ENCODE measurements around the gene PRICKLE4. TPM values are rescaled to one million over a fixed set of nuclear protein-coding genes. Genes with fewer than 3 reads are reported as not detected.
A peak's percentile ranks its signal among the peaks of the same experiment; 100 is the strongest.

PRICKLE4 gene
- total and polyA plus RNA-seq, 2 of the 13 experiments (the other 11 are each of a cell fraction or from before 2014, with no cell fraction given): 0.92 to 1.2 TPM

DNA sequence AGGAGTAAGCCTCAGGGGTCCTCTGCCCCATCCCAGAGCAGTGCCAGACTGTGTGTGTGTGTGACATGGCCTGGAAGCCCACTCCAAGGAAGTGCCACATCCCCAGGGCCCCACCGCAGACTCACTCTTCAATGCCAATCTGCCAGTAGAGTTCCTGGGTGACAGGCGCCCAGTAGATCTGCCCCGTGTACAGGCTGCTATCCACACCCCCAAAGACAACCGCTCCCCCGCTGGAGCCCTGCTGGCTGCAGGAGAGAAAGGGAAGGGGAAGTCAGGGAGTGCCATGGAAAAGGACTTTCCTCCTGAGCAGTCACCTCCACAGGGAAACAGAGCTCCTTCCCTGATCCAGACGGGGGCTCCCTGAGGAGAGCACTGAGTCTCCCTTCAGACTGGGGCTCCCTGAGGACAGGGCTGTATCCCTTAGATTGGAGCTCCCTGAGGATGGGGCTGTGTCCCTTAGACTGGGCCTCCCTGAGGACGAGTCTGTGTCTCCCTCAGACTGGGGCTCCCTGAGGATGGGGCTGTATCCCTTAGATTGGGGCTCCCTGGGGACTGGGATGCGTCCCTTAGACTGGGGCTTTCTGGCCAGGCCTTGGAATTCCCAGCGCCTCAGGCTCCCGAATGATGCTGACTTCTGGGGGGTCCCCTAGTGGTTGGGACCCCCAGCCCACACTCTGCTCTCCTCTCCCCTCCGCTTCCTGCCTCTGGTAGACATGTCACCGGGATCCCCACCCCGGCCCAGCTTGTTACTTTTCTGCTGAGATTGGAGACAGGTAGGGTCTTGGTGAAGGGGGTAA is 40.0 kb upstream of the PRICKLE4 start (continued):
- TF ChIP-seq CHD4 (IDR thresholded peaks at IDR 0.05; ENCODE audit: borderline replicate concordance, low read length): 0 out of 2 replicates have a peak, but pooled peaks have one; percentile 14
- TF ChIP-seq, protein P1, sequence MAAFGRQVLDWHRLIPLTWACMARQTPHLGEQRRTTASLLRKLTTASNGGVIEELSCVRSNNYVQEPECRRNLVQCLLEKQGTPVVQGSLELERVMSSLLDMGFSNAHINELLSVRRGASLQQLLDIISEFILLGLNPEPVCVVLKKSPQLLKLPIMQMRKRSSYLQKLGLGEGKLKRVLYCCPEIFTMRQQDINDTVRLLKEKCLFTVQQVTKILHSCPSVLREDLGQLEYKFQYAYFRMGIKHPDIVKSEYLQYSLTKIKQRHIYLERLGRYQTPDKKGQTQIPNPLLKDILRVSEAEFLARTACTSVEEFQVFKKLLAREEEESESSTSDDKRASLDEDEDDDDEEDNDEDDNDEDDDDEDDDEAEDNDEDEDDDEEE (CRISPR knock-in tag; IDR thresholded peaks at IDR 0.05): 0 out of 2 replicates have a peak, but pooled peaks have one; percentile 17
- TF ChIP-seq ZNF891 (CRISPR knock-in tag; IDR thresholded peaks at IDR 0.05): 0 out of 2 replicates have a peak, but pooled peaks have one; percentile 44
- 0 out of 2 replicates have a peak, but pooled peaks have one; percentile 3 for TF ChIP-seq KDM3A (CRISPR knock-in tag; IDR thresholded peaks at IDR 0.05; ENCODE audit: low read depth)
- TF ChIP-seq MEIS2 (CRISPR knock-in tag; IDR thresholded peaks at IDR 0.05): no peak
- TF ChIP-seq REL (CRISPR knock-in tag; conservative IDR thresholded peaks at IDR 0.05): no peak
- no peak for TF ChIP-seq DNMT3B (CRISPR knock-in tag; conservative IDR thresholded peaks at IDR 0.05)
- TF ChIP-seq, protein P2, sequence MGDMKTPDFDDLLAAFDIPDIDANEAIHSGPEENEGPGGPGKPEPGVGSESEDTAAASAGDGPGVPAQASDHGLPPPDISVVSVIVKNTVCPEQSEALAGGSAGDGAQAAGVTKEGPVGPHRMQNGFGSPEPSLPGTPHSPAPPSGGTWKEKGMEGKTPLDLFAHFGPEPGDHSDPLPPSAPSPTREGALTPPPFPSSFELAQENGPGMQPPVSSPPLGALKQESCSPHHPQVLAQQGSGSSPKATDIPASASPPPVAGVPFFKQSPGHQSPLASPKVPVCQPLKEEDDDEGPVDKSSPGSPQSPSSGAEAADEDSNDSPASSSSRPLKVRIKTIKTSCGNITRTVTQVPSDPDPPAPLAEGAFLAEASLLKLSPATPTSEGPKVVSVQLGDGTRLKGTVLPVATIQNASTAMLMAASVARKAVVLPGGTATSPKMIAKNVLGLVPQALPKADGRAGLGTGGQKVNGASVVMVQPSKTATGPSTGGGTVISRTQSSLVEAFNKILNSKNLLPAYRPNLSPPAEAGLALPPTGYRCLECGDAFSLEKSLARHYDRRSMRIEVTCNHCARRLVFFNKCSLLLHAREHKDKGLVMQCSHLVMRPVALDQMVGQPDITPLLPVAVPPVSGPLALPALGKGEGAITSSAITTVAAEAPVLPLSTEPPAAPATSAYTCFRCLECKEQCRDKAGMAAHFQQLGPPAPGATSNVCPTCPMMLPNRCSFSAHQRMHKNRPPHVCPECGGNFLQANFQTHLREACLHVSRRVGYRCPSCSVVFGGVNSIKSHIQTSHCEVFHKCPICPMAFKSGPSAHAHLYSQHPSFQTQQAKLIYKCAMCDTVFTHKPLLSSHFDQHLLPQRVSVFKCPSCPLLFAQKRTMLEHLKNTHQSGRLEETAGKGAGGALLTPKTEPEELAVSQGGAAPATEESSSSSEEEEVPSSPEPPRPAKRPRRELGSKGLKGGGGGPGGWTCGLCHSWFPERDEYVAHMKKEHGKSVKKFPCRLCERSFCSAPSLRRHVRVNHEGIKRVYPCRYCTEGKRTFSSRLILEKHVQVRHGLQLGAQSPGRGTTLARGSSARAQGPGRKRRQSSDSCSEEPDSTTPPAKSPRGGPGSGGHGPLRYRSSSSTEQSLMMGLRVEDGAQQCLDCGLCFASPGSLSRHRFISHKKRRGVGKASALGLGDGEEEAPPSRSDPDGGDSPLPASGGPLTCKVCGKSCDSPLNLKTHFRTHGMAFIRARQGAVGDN (CRISPR knock-in tag; IDR thresholded peaks at IDR 0.05): peak; percentile 29; the same call in 1 of the 2 replicates
- TF ChIP-seq NONO (IDR thresholded peaks at IDR 0.05): no peak
- no peak for TF ChIP-seq NONO (CRISPR knock-in tag; conservative IDR thresholded peaks at IDR 0.05)
- TF ChIP-seq, protein P3, sequence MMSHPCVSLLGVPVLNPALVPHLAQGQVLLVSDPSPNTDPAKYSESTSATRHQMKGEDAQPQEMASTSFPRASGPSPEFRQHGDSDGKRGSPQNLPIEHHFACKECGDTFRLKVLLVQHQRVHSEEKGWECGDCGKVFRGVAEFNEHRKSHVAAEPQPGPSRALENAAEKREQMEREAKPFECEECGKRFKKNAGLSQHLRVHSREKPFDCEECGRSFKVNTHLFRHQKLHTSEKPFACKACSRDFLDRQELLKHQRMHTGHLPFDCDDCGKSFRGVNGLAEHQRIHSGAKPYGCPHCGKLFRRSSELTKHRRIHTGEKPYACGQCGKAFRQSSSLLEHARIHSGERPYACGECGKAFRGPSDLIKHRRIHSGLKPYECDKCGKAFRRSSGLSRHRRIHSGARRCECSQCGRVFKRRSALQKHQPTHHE (CRISPR knock-in tag; IDR thresholded peaks at IDR 0.05; ENCODE audit: borderline replicate concordance): no peak
- no peak for TF ChIP-seq SMAD3 (CRISPR knock-in tag; IDR thresholded peaks at IDR 0.05)
- no peak for TF ChIP-seq ZNF746 (CRISPR knock-in tag; IDR thresholded peaks at IDR 0.05)
- no peak for TF ChIP-seq ZNF451 (CRISPR knock-in tag; IDR thresholded peaks at IDR 0.05)

Data from HepG2 (cell line).